HG03469 (cell line): ENCODE results near the gene CBLB.

Source experiments
- ATAC-seq: cut with Tn5 transposase; IDR thresholded peaks from one replicate; pipeline ENCODE4 v1.9.1; 2021; ENCODE audit warnings: mild to moderate bottlenecking, moderate library complexity, moderate number of reproducible peaks; ENCODE audit not compliant: unreplicated experiment

CBLB gene

DNA sequence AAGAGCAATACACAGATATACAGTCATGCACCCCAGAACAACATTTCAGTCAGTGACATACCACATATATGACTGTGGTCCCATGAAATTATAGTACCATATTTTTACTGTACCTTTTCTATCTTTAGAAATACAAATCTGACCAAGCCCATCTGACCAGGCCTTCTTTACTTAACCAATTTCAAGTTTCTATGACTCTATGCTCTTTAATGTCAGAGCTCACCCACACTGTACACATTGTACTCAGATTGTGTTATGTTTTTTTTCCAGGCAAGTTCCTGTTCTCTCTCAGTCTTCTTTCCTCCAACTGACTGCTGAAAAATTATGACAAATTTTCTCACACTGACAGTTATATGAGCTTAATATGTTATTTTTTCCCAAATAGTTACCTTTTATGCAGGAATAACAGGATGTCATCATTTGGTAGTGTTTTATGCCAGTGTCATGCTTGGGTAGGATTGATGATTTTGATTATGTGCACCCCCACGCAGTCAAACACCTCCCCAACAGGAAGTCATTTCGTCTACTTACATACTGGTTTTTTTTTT is 8.0 kb upstream of the CBLB start:
- no peak for ATAC-seq

DNA sequence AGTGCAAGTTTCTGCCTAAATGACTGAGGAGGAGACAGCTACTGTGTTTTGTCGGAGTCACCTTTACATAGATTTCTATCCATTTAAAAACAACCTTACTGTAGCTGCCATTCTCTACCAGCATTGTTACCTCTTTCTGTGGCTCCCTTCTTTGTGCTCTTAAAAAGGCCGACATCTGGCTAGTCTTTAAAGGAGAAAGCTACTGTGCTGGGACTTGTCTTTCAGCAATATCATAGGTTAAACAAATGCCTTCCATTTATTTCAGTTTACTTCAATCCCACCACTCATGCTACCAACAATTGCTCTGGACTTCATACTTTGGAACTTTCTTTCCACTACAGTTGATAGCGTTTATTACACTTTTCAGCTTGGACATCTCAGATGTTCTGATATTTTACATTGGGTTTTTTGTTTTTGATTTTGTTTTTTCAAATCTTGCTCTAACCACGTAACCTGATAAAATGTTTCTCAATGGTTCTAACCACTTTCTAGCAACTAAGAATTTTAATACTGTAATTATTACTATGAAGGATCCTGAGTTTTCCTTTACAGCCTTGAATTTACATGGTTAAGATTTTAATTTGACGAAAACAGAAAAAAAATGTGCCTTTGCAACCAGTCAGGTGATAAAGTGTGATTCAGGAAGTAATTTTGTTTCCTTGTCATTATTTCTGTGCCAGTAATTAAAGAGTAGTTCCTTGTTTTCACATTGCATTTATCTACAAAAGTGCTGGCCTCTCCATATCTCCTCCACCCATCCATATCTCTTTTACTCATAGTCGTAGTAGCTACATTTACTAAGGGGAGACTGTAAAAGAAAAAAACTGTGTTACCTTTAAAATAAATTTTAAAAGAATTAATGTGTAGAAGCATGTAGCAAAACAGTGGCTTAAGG is 1.3 kb upstream of the CBLB start:
- ATAC-seq = no peak

DNA sequence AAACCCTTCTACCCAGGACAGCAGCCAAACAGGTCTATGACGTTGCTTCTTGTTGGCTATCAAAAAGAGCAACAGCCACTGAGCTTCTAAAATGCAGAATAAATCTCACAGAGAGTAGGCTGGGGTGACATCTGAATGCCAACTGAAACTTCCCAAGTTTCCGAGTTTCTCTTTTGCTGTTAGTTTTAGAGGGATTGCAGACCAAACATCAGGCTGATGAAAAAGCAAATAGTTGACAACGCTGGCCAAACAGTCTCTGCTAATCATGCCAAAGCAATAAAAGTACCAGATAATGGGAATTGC is 670 bp upstream of the CBLB start:
- ATAC-seq = no peak

DNA sequence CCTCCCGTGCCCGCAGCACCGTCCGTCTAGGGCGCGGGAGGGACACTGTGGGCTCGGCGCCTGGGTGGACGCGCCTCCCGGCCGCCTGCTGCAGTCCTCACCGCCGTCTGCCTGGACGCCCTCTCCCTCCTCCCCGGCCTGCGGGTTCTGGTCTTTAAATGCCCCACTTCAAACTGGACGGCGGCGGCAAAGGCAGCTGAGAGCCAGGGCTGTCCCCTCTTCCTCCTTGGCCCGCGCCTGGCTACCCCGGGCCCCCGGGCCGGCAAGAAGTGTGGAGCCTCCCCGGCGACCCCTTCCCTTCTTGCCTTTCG is 426 bp downstream of the CBLB start:
- no peak for ATAC-seq

DNA sequence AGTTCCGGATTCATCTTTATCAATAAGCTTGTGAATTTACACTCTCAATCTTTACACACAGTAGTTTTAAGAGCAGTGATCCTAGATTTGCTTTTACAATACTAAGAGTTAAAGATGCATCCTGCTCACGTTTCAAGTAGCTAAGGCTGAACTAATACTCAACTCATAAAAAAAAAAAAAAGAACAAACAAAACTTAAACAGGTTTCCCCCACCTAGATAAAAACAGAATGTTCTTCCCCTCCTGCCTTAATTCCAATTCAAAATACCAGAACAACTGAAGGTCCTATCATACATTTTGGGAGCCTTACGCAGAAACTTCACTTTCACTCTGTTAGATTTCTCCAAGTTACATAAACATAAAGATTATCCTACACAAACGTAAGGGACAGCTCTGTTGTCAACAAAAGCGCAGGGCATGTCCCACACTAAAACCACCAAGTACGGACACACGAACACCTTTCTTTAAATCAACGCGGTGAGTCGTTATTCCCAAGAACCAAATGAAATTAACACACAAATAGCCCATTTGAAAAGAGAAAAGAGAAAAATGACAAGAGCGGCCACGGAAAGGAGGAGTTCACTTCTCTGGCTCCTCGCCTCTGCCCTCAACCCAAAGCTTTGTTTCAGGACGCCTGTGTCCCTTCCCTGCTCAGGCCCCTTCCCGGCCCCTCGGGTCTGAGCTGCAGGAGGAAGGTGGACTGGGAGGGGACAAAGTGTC is 941 bp downstream of the CBLB start:
- ATAC-seq = no peak

DNA sequence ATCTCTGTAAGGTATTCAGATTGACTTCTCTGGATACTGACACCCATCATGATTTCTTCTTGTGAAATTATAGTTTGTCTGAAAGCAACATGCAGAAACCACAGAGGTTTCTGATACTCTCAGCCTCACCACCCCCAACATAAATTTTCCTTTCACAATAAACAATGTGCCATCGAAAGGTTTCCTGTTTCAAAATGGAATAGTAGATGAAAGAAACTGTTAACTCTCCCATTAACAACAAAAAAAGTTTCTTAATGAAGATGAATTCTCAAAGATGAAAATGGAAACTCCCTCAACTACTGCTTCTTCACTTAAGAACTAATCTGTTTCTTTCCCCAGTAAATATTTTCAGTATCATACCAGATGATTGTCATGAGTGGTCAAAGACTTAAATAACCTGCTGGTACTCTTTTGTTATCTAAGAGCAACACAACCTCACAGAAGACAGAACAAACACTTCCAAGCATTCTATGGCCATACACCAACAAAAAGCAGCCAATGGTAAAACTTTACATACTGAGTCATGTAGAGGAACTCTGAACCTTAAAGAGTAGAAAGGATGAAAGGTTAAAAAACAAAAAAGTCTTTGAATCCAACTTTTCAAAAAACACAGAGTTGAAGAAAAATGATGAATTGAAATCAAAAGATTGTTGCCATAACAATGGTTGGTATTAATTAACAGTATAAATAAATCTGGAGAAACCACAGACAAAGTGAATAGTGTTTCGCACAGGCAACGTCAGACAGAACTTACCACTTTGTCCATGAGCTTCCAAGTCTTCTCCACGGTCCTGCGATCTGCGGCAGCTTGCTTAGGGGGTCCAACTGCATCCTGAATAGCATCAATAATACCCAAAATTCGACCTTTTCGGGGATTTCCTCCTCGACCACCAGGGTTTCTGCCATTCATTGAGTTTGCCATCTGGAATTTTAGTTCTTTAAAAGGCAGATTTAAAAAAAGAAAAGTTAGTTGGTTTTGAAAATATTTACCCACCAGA is 1.9 kb downstream of the CBLB start:
- ATAC-seq = peak; percentile 26

DNA sequence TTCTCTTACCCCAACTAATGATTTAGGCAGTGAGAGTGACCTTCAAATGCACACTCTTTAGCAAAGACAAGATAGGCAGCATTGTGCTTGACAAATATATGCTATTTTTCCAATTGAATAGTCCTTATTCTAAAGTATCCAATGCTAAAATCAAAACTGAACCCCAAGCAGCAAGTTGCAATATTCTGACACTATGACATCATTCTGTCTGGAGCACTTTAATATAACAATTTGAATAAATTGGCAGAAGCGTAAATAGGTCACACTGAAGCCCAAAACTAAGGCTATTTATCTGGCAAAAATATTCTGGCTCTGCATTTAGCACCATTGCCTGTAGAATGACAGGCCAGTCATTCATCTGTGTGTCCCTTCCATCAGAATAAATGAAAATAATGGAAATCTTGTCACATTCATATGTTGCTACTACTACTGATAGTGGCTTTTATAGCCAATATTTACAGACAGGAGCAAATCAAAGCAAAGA is 2.9 kb downstream of the CBLB start:
- ATAC-seq = no peak

DNA sequence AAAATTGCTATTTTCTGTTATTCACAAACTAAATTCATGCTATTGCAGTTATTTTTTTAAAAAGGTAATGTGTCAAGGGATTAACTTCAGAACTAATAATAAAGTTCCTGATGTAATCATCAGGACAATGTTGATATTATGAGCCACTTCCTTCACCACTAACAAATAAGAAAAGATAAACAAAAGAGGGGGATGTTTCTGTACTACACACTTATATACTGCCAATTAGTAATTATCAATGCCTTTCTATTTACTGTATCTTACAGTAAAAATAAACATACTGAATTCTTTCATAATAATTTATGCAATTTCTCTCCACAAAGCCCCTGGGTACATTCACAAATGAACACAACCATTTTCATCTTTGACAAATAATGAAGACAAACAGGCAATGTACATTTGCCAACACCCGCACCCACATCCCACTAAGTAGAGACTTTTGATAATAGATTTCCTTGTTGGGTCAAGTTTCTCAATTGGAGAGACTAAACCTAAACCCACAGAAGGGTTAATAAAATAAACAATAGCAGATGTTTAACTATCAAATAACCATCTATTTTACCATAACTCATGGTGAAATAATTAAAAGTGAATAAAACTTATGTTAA is 3.7 kb downstream of the CBLB start:
- no peak for ATAC-seq

DNA sequence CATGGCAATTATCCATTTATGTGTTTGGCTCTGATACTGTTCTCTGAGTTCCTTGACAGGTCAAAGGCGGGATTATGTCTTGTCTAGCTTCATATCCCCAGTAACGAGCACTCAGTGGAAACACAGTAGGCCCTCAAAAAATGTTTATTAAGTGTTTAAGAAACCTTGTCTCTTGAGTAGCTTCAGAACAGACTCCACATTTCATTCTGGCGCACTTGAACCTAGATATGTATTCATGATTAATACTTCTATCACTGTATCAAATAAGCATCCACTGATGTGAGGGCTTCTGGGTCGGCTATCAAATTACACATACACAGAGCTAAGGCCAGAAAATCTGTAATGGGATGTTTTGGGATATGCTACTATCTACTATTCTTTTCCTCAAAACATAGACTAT is 4.6 kb downstream of the CBLB start:
- ATAC-seq = no peak

DNA sequence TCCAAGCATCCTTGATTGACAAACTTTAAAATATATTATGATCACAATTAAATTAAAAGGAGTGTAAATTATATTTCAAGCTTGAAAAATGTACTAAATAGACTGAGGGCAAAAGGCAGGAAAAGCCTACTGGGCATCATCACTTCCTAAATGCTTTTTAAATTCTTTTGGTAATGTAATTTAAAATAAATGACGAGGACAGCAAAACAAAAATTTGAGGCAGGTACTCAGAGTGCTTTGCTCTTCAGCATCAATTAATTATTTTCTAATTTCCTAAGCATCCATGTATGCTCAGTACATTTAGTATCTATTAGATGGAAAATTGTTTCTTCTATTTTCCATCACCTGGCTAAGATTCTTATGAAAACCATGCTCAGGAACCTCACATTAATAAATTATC is 5.2 kb downstream of the CBLB start:
- ATAC-seq = no peak

DNA sequence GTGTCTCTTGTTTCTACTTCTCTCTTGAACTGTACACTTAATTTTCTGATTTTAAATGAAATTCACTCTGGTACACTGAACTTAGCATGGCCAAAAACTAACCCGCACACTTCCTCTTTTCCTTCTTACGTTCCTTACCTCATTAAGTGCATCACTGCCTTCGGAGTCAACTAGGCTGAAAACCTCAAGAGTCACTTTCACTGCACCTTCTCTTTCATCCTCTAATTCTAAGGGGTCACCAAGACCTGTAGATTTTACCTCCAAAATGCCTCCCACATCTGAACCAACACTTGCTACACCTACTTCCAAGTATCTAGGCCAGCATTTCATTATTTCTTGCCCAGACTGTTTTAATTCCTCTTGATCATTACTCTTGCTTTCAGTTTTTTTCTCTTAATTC is 6.6 kb downstream of the CBLB start:
- ATAC-seq = peak; percentile 76

DNA sequence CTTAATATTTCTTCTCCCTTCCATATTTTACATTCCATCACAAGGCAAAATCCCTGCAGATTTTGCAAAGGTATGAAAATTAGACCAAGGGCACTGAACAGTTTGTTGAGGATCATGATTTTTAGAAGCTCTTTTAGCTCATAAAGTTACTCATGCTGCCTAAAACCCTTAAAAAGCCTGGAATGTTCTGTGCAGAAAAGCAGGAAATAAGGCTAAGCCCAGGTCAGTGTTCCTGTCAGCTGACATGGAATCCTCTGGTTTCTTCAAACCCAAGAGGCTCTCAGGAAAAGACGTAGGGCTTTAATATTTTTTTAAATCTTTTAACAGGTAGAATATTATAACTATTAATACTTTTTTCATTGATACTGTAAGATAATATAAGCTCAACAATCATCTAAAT is 8.2 kb downstream of the CBLB start:
- ATAC-seq = no peak

DNA sequence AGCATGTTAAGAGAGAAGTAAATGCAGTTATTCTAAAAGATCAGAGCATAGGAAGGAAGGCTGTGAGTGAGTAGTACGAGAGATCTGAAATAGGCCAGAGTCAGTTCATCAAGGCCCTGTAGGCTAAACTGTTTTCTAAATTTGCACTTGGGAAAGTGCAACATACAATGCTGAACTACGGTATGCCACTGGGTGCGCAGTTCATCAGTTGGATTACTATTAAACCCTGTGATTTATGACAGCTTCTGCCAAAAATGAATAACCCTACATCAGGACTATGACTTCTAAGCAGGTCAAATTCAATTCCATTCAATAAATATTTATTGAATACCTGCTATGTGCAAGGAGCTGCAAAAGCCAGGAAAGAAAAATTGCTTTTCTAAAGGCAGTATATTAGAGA is 10.8 kb downstream of the CBLB start:
- ATAC-seq = no peak

DNA sequence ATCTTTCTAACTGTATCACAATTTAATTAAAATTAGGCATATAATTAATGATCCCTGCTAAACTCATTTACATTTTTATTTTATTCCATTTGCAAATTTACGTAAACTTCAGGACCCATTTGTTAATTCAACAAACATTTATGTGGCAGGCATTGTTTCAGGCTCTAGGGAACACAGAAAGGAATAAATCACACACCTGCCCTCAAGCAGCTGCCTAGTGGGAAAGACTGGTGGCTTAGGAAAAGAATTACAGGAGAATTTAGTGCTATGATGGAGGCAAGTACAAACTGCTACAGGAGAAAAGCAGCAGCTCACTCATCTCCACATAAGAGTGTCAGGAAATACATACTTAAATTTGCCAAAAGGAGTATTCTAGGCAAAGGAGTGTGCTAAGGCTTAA is 11.2 kb downstream of the CBLB start:
- ATAC-seq = no peak

DNA sequence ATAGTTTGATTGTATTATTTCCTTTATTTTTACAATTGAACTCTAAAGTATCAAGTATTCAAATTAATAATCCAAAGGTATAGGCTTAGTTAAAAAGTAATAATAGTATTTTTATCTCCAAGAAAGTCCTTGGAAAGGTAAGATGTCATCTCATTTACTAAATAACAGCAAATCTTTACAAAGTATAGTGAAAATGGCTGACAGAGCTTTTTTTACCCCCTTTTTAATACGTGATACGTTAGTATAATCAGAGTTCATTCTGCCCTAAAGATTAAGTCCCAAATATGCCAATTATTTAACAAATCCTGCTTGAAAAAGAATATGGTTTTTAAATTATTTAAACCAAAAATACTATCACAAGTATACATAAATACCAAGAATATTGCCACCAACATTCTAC is 12.2 kb downstream of the CBLB start:
- no peak for ATAC-seq

DNA sequence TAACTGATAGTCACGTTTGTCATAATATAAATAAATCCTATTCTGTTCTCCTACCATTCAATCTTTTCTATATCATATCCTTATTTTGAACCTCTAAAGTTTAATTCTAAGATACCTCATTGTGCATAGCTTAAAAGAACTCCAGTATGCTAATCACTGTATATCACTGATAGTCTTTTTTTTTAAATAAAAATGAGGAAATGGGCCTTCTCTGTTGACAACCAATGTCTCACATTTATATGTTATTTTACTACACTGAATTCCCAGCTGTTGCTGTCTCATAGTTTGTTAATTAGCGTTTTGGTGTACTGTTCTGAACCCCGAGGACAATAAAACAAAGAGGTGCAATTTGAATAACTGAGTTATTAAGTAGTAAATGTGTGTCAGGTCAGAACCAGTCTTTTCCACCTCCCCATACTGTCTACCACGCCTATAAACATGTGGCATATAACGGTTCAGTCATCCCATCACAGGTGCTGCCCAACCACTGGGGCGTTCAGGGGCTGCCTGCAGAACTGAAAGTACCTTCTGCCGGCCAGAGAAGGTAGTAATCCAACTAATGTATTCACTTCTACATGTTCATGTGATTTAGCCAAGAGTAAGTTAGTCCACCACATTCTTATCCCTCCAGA is 14.9 kb downstream of the CBLB start:
- peak; percentile 93 for ATAC-seq

DNA sequence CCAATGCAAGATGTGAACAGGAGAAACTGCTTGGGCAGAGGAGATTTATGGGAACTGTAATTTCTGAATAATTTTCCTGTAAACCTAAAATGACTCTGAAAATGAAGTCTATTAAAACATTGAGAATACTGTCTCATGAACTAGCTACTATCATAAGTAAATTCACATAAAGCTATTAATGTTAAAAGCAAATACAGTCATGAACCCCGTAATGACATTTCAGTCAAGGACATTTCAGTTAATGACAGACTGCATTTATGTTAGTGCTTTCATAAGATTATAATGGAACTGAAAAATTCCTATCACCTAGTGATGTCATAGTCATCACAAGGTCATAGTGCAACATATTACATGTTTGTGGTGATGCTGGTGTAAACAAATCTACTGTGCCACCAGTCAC is 17.2 kb downstream of the CBLB start:
- ATAC-seq = no peak

DNA sequence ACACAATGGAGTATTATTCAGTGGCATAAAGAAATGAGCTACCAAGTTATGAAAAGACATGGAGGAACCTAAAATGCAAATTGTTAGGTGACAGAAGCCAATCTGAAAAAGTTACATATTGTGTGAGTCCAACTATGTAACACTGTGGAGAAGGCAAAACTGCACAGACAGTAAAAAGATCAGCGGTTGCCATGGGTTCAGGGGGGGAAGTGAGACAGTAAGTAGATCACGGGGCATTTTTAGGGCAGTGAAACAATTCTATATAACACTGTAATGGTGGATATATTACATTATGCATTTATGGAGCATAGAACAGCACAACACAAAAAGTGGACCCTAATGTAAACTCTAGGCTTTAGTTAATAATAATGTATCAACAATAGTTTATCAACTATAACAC is 17.6 kb downstream of the CBLB start:
- no peak for ATAC-seq

DNA sequence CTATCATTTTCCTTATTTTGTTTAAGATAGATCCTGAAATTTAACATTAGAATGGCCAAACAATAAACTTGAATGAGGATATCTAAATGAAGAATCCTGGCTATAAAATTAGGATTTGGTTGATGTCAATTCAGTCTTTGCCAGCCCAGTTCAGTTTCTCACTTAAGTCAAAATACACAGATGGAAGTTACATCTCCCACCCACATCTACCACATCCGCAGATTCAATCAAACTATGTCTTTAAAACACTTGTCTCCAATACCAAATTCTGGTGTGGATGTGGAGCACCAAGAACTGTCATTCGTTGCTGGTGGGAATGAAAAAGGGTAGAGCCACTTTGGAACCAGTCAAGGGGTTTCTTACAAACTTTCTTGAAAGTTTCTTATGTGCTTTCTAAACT is 18.2 kb downstream of the CBLB start:
- ATAC-seq = no peak

DNA sequence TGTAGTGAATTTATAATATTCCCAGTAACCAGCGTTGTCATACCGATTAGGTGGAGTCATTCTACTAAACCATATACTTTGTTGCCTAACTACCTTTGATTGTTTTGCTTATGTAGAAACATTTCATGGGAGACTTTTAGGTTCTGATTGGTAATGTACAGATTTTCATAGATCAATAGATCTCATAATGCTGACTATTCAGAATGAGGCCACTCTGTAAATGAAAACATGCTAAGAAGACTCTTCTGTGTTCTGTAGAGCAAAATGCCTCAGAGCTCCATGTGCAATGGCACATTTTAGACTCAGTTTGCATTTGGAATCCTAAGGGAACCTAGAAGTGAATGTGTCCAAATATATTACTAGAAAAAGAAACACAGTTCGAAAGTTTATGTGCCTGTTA is 20.0 kb downstream of the CBLB start:
- no peak for ATAC-seq
